Hepatocyte (in vitro differentiated cells): ENCODE results near the gene UBE2O. TPM values are rescaled to one million over a fixed set of nuclear protein-coding genes. Genes with fewer than 3 reads are reported as not detected.

Experiments used
- DNase-seq: peaks from one replicate; pipeline ENCODE4 v3.0.0-alpha.2; 2016; ENCODE audit warnings: low spot score
- H2AFZ ChIP-seq: fragments of 200-600 bp; sonication (generic); 2 replicates; pipeline ENCODE4 v1.6.0; 2016; ENCODE audit warnings: antibody characterized with exemption, mild to moderate bottlenecking
- H3K27ac ChIP-seq: fragments of 200-600 bp; sonication (generic); 2 replicates; pipeline ENCODE4 v1.5.1; 2016; ENCODE audit warnings: mild to moderate bottlenecking
- H3K27me3 ChIP-seq: fragments of 200-600 bp; sonication (generic); 2 replicates; pipeline ENCODE4 v1.6.1; 2016
- H3K36me3 ChIP-seq: fragments of 200-600 bp; sonication (generic); replicated peaks from 2 replicates; pipeline ENCODE4 v1.5.1; 2016; ENCODE audit warnings: low read depth; ENCODE audit not compliant: insufficient read depth
- H3K4me1 ChIP-seq: fragments of 200-600 bp; sonication (generic); 2 replicates; pipeline ENCODE4 v1.5.1; 2016; ENCODE audit warnings: mild to moderate bottlenecking, moderate library complexity; ENCODE audit not compliant: insufficient read depth
- H3K4me2 ChIP-seq: fragments of 200-600 bp; sonication (generic); 2 replicates; pipeline ENCODE4 v1.6.0; 2016
- H3K4me3 ChIP-seq: fragments of 200-600 bp; sonication (generic); 2 replicates; pipeline ENCODE4 v1.5.1; 2016; ENCODE audit warnings: mild to moderate bottlenecking
- H3K79me2 ChIP-seq: fragments of 200-600 bp; sonication (generic); 2 replicates; pipeline ENCODE4 v1.6.0; 2017; ENCODE audit warnings: mild to moderate bottlenecking
- H3K9me2 ChIP-seq: fragments of 200-600 bp; sonication (generic); replicated peaks from 2 replicates; pipeline ENCODE4 v1.6.0; 2017; ENCODE audit warnings: mild to moderate bottlenecking; ENCODE audit not compliant: insufficient read depth
- H3K9me3 ChIP-seq: fragments of 200-600 bp; sonication (generic); 2 replicates; pipeline ENCODE4 v1.5.1; 2016; ENCODE audit warnings: low read depth, mild to moderate bottlenecking
- H4K20me1 ChIP-seq: fragments of 200-600 bp; sonication (generic); 2 replicates; pipeline ENCODE4 v1.6.0; 2016; ENCODE audit warnings: mild to moderate bottlenecking; ENCODE audit not compliant: insufficient read depth, poor library complexity, severe bottlenecking
- CTCF ChIP-seq: fragments of 200-600 bp; sonication (generic); IDR thresholded peaks from 2 replicates; pipeline ENCODE4 v1.5.1; 2016; ENCODE audit warnings: antibody characterized with exemption, mild to moderate bottlenecking; ENCODE audit not compliant: poor library complexity
- EZH2 ChIP-seq: fragments of 200-600 bp; sonication (generic); IDR thresholded peaks from 2 replicates; pipeline ENCODE4 v1.6.1; 2016; ENCODE audit warnings: antibody characterized with exemption, mild to moderate bottlenecking, borderline replicate concordance
- EZH2phosphoT487 ChIP-seq: fragments of 200-600 bp; sonication (generic); IDR thresholded peaks from one replicate; pipeline ENCODE4 v1.6.1; 2018; ENCODE audit warnings: antibody characterized with exemption, mild to moderate bottlenecking, low read depth, moderate library complexity; ENCODE audit not compliant: unreplicated experiment, severe bottlenecking
- WGBS: methylation state at CpG from one replicate; pipeline ENCODE4 v1.1.6; 2016; ENCODE audit warnings: low lambda C conversion rate; ENCODE audit errors: missing lambda C conversion rate; 5-methylcytosine and 5-hydroxymethylcytosine counted together
- polyA plus RNA-seq: library from polyadenylated mRNA; unstranded; fragments of >200 nt; fragmentation: Nextera tagmentation; extraction: Ambion mirVana; gene quantifications from 2 replicates; pipeline ENCODE4 v1.2.1, GENCODE V29; 2016
- total RNA-seq: library from RNA; depleted of rRNA; stranded (reverse); fragments of >200 nt; gene quantifications from 2 replicates; pipeline ENCODE4 v1.2.3, GENCODE V29; 2014

UBE2O gene
- total and polyA plus RNA-seq, 2 experiments from 2014 or later = 9.7 to 15.2 TPM

GRCh38 chr17:76397687-76398522 is 55.0 kb downstream of the UBE2O start:
- 71% methylated on average over 16 of the region's 16 CpGs for WGBS
- Histone ChIP-seq H3K36me3 (no peaks in the 10 kb centered on the region), H2AFZ (no peak overlapping the region)

GRCh38 chr17:76397184-76397583 is 55.8 kb downstream of the UBE2O start:
- no peaks in the 10 kb centered on the region for H3K36me3 ChIP-seq
- WGBS = 93% methylated on average over 7 of the region's 8 CpGs
- H3K27me3 ChIP-seq = no peaks in the 10 kb centered on the region

More at GRCh38 chr17:76397687-76398522, 55.0 kb downstream of the UBE2O start:
- no peaks in the 10 kb centered on the region for H4K20me1 ChIP-seq
- no peak overlapping the region for H3K4me2 ChIP-seq
- no peaks in the 10 kb centered on the region for H3K4me1 ChIP-seq
- peak; percentile 92 for DNase-seq
- H3K9me2 ChIP-seq = no peaks in the 10 kb centered on the region
- H3K4me3 ChIP-seq = no peak overlapping the region
- H3K9me3 ChIP-seq = no peaks in the 10 kb centered on the region
- H3K27ac ChIP-seq = no peak overlapping the region
- H3K79me2 ChIP-seq = no peaks in the 10 kb centered on the region
- TF ChIP-seq EZH2 (no peak), EZH2phosphoT487 (no peak), CTCF (peak; percentile 91)
- H3K27me3 ChIP-seq = no peaks in the 10 kb centered on the region

GRCh38 chr17:76395980-76396379 is 57.0 kb downstream of the UBE2O start:
- Histone ChIP-seq H3K4me3 (no peak overlapping the region), H4K20me1 (no peaks in the 10 kb centered on the region), H3K27ac (no peak overlapping the region), H3K36me3 (no peaks in the 10 kb centered on the region), H3K4me1 (no peaks in the 10 kb centered on the region), H3K4me2 (no peak overlapping the region), H3K9me3 (no peaks in the 10 kb centered on the region), H3K9me2 (no peaks in the 10 kb centered on the region), H3K79me2 (no peaks in the 10 kb centered on the region), H2AFZ (no peak overlapping the region), H3K27me3 (no peaks in the 10 kb centered on the region)
- no peak for DNase-seq
- TF ChIP-seq EZH2 = no peak
- no peak for TF ChIP-seq EZH2phosphoT487
- no peak for TF ChIP-seq CTCF
- WGBS = 96% methylated on average over 15 of the region's 15 CpGs

More at GRCh38 chr17:76397184-76397583, 55.8 kb downstream of the UBE2O start:
- DNase-seq = no peak
- Histone ChIP-seq H4K20me1 (no peaks in the 10 kb centered on the region), H3K4me2 (no peak overlapping the region), H3K27ac (no peak overlapping the region), H3K9me3 (no peaks in the 10 kb centered on the region), H3K4me1 (no peaks in the 10 kb centered on the region), H3K9me2 (no peaks in the 10 kb centered on the region), H2AFZ (no peak overlapping the region), H3K4me3 (no peak overlapping the region), H3K79me2 (no peaks in the 10 kb centered on the region)
- TF ChIP-seq CTCF = no peak
- no peak for TF ChIP-seq EZH2phosphoT487
- TF ChIP-seq EZH2 = no peak
